NCI-H446 treated with DMSO at 0.1 percent for 48 hours (cell line): ENCODE measurements around the gene NUFIP2.
A peak's percentile ranks its signal among the peaks of the same experiment; 100 is the strongest.
"Not testable (repeated sequence)": the region's sequence is repeated elsewhere in the genome, so short reads cannot be mapped to it uniquely, and the experiment has no call there.

Source experiments
- DNase-seq: peaks from one replicate; lab custom pipeline; 2025; lab: John Stamatoyannopoulos, UW

NUFIP2 gene, protein sequence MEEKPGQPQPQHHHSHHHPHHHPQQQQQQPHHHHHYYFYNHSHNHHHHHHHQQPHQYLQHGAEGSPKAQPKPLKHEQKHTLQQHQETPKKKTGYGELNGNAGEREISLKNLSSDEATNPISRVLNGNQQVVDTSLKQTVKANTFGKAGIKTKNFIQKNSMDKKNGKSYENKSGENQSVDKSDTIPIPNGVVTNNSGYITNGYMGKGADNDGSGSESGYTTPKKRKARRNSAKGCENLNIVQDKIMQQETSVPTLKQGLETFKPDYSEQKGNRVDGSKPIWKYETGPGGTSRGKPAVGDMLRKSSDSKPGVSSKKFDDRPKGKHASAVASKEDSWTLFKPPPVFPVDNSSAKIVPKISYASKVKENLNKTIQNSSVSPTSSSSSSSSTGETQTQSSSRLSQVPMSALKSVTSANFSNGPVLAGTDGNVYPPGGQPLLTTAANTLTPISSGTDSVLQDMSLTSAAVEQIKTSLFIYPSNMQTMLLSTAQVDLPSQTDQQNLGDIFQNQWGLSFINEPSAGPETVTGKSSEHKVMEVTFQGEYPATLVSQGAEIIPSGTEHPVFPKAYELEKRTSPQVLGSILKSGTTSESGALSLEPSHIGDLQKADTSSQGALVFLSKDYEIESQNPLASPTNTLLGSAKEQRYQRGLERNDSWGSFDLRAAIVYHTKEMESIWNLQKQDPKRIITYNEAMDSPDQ

DNA sequence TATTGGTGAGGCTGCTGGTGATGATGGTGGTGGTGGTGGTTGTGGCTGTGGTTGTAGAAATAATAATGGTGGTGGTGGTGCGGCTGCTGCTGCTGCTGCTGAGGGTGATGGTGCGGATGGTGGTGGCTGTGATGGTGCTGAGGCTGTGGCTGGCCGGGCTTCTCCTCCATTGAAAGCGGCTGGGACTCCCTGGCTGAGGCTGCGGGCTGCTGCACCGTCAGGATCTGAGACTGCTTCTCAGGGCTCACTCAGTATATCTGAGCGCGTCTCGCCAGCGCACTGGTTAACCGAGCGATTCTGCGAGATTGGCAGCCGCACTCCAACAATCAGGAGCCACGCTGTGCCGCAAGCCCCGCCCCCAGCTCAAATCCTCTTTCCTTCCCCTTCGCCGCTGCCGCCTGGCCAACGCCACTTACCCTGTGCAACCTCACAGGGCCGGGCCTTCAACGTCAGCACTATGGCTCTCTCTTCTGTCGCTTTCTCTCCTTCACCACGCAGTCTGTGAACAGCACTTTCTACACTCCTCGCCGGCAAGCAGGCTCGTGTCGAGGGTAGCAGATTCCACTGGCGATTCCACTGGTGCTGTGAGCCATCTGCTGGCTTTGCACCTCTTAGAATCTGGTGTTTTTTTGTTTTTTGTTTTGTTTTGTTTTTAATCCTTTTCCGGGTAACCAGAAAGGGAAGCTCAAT is at the start of gene NUFIP2:
Gene NUFIP2 (minus strand): TSS at position 259 of the 690 bp plus-strand sequence. CDS start 89 bp downstream, at position 170.
- peak; percentile 97 for DNase-seq

DNA sequence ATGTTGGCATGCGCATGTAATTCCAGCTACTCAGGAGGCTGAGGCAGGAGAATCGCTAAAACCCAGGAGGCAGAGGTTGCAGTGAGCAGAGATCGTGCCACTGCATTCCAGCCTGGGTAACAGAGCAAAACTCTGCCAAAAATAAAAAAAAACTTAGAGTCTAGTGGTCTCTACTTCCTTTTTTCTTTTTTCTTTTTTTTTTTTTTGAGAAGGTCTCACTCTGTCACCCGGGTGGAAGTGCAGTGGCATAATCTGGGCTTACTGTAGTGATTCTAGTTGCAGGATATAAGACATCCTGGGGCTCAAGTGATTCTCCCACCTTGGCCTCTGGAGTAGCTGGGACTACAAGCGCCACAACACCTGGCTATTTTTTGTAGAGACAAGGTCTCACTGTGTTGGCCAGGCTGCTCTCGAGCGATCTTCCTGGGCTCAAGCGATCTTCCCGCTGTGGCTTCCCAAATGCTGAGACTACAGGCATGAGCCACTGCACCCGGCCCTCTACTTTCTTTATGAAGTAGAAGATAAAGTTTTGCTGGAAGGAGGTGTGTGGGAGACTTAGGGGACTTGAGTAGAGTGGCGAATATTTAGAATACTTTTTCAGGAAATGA is 48.3 kb upstream of the NUFIP2 start:
- no peak for DNase-seq

DNA sequence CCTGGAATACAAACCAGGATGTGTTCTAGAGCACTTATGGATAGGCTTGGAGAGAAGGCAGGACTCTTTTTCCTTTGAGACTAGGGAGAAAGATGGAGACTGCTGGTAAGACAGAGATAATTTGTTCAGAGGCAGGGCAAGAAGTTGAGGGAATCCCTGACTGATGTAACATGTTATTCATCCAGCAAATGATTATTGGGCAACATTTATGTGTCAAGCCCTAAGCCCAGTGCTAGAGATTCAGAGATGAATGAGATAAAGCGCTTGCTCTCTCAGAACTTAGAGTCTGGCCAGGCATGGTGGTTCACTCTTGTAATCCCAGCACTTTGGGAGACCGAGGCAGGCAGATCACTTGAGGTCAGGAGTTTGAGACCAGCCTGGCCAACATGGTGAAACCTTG is 47.8 kb upstream of the NUFIP2 start:
- DNase-seq = no peak

DNA sequence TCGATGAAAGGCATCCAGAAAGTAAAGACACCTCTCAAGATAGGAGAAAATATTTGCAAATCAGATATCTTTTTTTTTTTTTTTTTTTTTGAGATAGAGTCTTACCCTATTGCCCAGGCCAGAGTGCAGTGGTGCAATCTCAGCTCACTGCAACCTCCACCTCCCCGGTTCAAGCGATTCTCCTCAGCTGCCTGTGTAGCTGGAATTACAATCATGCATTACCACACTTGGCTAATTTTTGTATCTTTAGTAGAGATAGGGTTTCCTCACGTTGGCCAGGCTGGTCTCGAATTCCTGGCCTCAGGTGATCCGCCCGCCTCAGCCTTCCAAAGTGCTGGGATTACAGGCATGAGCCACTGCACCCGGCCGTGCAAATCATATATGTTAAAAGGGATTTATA is 45.1 kb upstream of the NUFIP2 start:
- DNase-seq = not testable (repeated sequence)

DNA sequence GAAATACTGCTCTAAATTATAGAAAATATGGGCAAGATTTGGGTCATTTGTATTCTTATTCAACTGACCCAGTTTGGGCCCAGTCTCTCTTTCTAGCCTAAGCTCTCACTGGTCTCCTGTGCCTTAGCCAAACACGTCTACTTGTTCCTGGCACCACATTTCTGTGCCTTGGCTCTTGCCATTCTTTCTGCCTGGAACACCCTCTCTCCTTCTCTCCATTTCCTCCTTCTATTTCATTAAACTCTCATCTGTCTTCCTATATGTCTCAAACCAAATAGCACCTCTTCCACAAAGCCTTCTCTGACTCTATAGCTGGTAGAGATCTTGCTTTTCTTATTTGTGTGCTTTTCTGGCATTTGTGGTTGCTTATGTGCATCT is 37.7 kb upstream of the NUFIP2 start:
- DNase-seq = no peak

DNA sequence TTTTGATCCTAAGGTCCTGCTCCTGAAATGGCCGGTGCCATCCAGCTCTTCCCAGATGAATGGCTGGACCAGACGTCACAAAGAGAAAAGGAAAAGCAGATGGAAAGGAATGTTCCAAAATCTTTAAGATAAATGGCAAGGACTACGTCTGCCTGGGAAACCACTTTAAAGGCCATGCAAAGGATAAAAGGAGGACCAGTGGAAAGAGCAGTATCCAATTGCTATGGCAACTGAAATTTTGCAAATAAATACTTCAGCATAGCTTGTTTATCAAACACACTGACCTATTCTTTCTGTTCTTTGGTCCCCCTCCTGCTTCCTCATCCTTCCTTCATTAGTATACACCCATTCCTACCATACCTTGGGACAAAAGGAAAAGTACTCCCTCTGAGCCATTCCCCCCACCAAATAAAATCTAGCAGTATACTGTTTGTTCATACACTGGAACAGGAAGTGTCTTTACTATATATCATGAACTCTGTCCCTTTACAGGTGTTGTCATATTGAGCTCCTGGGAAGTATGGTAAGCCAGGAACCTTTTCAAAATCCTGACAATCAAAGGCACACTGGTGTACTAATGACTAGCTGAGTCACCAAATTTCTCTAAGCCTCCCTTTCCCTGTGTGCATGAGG is 37.2 kb upstream of the NUFIP2 start:
- DNase-seq = no peak

DNA sequence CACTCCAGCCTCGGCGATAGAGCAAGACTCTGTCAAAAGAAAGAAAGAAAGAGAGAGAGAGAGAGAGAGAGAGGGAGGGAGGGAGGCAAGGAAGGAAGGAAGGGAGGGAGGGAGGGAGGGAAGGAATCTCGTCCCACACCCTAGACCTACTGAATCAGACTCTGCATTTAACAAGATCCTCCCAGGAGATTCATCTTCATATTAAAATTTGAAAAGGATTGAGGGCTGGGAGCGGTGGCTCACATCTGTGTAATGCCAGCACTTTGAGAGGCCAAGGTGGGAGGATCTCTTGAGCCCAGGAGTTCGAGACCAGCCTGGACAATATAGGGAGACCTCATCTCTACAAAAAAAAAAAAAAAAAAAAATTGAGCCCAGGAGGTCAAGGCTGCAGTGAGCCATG is 33.5 kb upstream of the NUFIP2 start:
- no peak for DNase-seq

DNA sequence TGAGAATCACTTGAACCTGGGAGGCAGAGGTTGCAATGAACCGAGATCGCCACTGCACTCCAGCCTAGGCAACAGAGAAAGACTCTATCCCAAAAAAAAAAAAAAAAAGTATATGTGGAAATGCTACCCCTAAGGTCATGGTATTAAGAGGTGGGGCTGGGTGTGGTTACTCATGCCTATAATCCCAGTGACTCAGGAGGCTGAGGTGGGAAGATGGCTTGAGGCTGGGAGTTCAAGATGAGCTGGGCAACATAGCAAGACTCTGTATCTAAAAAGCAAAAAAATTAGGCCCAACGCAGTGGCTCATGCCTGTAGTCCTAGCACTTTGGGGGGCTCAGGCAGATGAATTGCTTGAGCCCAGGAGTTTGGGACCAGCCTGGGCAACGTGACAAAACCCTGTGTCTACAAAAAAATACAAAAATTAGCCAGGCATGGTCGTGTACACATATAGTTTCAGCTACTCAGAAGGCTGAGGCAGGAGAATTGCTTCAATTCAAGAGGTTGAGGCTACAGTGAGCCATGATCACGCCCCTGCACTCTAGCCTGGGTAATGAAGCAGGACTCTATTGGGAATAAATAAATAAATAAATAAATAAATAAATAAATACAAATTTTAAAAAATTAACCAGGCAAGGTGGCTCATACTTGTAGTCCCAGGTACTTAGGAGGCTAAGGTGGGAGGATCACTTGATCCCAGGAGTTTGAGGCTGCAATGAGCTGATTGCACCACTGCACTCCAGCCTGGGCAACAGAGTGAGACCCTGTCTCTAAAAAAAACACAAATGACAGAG is 32.3 kb upstream of the NUFIP2 start:
- no peak for DNase-seq

DNA sequence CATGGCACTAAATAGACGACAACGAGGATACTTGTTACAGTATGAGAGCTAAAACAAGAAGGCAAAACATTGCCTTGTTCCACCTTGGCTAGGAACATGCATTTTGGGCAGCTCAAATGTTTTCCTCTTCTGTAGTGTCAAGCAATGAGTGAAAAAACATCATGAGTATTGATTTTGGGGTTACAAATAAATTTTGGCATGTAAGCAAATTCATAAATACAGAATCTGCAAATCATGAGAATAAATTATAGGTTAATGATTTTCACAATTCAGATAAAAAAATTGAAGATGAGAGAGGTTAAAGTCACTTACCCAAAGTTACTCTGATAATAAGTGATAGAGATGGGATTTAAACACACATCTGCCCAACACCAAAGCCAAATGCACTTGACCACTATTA is 28.4 kb upstream of the NUFIP2 start:
- DNase-seq = no peak

DNA sequence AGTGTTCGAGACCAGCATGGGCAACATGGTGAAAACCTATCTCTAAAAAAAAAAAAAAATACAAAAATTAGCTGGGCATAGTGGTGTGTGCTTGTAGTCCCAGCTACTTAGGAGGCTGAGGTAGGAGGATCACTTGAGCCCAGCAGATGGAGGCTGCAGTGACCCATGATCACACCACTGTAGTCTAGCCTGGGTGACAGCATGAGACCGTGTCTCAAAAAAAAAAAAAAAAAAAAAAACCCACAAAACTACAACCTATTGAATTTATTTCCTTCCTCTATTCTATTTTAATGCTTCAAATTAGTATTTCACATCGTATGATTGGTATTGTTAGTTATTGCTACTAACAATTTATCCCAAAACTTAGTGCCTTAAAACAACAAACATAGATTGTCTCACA is 9.4 kb upstream of the NUFIP2 start:
- no peak for DNase-seq

DNA sequence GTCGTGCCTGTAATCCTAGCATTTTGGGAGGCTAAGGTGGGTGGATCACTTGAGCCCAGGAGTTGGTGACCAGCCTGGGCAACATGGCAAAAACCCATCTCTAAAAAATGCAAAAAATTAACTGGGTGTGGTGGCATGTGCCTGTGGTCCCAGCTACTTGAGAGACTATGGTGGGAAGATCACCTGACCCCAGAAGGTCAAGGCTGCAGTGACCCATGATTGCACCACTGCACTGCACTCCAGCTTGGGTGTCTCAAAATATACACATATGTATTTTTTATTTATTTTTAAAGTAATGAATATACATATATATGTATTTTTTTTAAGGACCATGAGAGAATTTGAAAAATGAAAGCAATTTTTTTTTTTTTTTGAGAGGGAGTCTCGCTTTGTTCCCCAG is 5.1 kb upstream of the NUFIP2 start:
- no peak for DNase-seq

DNA sequence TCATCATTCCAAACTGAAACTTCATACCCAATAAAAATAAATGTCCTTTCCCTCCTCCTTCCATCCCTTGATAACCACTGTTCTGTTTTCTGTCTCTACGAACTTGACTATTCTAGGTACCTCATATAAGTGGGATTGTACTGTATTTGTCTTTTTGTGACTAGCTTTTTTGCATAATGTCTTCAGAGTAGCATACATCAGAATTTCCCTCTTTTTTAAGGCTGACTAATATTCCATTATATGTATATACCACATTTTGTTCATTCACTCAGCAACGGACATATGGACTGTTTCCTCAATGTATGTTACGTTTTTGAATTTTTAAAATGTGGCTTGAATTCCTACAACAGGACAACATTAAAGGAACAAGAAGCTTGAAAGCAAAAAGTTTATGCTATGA is 1.5 kb upstream of the NUFIP2 start:
- DNase-seq = no peak

DNA sequence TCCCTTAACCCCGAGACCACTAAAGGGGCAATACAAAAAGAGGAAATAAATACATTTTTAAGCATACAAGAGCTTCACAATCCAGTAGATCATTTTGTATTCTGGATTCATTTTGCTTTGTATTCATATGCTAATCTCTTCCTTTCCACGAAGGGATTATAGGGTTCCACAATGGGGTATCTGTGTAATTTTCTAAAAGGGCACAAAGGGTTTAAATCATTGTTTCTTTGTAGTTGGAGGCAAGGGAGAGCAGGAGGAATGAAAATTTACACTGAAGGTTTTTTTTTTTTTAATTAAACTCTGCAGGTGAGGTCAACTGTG is 592 bp upstream of the NUFIP2 start:
- DNase-seq = no peak

DNA sequence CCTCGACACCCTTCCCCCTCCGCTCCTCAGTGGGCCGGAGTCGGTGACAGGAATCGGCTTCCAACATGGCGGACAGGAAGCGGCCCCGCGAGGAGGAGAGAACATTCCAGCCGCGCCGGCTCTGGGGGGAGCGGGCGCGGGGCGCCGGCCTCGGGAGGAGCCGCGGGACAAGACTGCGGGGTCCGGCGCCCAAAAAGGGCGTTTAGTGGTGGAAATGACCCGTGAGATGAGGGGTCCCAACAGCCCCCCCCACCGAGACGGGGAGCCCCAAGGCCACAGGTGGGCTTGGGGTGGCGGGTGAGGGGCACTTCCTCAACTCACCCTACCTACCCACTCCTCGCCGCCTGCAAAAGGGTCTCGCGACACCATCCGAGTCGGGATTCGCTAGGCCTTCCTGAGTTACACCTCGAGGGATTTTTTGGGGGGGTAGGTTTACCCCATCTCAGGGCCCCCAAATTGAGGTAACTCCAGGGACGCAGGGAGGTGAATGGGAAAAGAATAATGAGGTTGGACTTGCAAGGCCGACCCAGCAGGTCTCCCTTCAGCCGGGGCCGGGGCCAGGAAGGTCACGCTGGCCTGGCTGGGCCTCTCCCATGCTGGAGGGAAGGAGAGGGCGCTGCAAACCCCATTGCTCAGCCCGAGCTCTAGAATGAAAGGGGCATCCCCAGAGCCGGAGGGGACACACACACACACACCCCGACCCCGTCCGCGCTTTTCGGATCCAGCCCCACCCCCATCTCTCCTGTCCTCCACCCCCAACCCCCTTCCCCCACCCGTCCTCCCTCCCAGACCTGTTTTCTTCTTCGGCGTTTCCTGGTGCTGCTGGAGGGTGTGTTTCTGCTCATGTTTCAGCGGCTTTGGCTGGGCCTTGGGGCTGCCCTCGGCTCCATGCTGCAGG is 707 bp downstream of the NUFIP2 start:
- no peak for DNase-seq

DNA sequence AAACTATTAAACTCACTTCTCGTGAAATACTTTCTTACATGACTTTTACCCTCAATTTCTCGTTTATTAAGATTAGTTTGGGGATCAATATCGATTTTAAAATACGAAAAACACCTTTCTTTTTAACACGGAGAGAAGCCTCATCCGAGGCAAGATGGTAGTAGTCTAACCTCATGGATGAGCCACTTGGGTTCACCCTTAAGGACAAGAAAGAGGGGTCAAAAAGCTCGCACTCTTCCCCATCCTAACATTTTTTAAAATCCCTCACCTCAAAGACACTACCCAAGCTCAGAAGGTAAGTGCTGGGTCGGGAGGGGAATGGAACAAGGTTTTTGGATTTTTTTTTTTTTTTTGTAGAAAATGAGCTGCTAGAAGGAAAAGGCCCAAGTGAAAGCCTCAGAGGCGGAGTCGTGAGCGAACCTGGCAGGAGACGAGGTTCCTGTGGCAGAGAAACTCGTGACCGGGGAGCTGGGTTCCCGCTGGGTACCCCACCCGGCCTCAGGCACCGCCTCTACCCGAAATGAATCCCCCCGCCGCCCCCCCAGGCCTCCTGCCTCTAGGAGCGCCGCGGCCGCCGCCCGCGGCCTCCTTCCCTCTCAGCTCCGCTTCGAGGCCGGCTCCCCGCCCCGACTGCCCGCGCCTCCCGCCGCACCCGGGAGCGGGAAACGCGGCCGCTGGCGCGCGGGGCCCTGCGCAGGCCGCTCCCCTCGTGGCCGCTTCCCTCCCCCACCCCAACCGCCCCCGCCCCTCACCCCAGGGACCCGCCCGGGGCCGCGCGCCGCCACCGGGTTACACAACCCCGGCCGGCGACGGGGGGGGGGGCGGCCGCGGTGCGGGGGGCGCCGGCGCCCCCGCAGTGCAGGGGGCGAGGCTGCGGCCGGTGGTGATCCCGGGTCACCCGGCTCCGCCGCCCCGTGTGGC is 1.6 kb downstream of the NUFIP2 start:
- no peak for DNase-seq

DNA sequence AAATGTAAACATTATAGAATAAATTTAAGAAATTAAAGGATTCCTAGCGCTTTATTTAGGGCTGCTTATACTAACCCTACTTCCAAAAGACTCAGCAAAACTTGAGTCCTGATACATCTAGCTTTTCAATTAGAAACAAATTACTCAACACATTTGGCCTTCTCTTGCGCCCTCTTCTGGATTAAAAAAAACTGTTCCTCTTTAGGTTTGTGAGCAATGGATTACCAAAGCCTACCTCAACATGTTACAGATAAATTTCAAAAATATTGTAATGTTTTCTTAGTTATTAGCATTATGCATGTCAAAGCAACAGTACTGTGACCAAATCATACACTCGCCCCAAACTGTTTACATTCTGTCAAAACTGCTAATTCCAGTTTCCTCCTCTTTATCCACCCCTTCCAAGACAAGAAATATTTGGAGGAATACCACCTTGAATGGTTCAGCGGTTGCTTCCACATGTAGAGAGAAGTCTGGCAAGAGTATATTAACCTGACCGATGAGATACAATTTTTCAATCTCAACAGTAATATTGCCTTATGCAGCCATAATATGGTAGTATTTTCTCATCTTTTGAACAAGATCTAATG is 2.7 kb downstream of the NUFIP2 start:
- peak; percentile 26 for DNase-seq

DNA sequence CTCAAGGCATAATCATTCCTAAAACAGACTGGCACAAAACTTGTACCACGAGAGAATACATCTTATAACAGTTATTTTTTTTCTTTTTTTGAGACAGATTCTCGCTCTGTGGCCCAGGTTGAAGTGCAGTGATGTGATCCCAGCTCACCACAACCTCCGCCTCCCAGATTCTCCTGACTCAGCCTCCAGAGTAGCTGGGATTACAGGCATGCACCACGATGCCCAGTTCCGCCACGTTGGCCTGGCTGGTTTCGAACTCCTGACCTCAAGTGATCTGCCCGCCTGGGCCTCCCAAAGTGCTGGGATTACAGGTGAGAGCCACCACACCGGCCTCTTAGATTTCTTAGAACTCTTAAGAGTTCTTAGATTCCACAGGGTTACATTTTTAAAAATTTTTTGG is 4.1 kb downstream of the NUFIP2 start:
- no peak for DNase-seq

DNA sequence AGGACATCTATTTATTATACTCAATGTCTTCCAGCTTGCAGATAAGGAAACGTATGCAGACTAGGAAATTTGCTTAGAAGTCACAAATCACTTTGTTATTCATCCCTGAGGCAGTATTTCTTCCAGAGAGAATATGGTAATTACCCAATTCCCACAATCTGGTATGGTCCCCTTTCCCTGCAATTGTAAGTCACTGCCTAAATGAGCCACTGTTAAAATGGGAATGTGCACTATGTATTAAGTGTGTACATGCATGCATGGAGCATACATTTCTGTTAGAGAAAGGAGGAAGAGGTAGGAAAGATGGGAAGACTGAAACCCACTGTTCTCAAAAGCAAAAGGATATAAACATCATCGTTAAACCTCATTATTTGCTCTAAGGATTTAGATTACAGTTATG is 10.0 kb downstream of the NUFIP2 start:
- DNase-seq = no peak

DNA sequence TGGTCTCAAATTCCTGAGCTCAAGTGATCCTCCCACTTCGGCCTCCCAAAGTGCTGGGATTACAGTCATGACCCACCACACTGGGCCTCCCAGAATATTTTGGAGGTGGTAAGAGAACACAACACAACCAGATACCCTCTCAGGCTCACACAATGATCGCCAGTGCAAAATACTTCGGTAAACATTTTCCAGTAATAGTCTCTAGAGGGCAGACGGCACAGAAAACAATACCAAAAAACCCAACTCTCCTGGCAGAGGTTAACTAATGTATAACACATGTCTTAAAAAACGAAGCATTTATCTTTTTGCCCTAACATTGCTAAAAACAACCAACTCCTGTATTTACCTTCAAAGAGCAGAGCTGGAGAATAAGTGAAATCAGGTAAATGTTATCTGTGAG is 10.5 kb downstream of the NUFIP2 start:
- no peak for DNase-seq
